Loucy (cell line): Measurements from ENCODE around the gene RAD23B.

Experiments used
- H2AFZ ChIP-seq: fragments of 200-600 bp; sonication (generic); 2 replicates; pipeline ENCODE4 v1.6.0; 2016; ENCODE audit warnings: antibody characterized with exemption, mild to moderate bottlenecking, low read length, moderate library complexity
- H3F3A ChIP-seq: fragments of 200-600 bp; 2 replicates; pipeline ENCODE4 v1.6.0; 2016; ENCODE audit warnings: antibody characterized with exemption, low read depth, mild to moderate bottlenecking
- H3K27me3 ChIP-seq: fragments of 200-600 bp; sonication (generic); 2 replicates; pipeline ENCODE4 v1.6.1; 2014; ENCODE audit warnings: low read length, mild to moderate bottlenecking; ENCODE audit not compliant: insufficient read depth, poor library complexity, severe bottlenecking
- H3K36me3 ChIP-seq: fragments of 200-600 bp; sonication (generic); 2 replicates; pipeline ENCODE4 v1.6.1; 2016; ENCODE audit warnings: low read length; ENCODE audit not compliant: insufficient read depth
- H3K4me1 ChIP-seq: fragments of 200-600 bp; sonication (generic); 2 replicates; pipeline ENCODE4 v1.5.1; 2014; ENCODE audit warnings: low read length, mild to moderate bottlenecking; ENCODE audit not compliant: insufficient read depth, poor library complexity, severe bottlenecking
- H3K4me2 ChIP-seq: fragments of 200-600 bp; sonication (generic); 2 replicates; pipeline ENCODE4 v1.6.0; 2014; ENCODE audit warnings: antibody characterized with exemption, low read length, low read depth, mild to moderate bottlenecking; ENCODE audit not compliant: poor library complexity, severe bottlenecking
- H3K4me3 ChIP-seq: fragments of 200-600 bp; sonication (generic); 2 replicates; pipeline ENCODE4 v1.5.1; 2014; ENCODE audit warnings: low read length, mild to moderate bottlenecking, mixed read lengths; ENCODE audit not compliant: poor library complexity, severe bottlenecking
- H3K79me2 ChIP-seq: fragments of 200-600 bp; sonication (generic); 2 replicates; pipeline ENCODE4 v1.6.1; 2014; ENCODE audit warnings: low read length; ENCODE audit not compliant: insufficient read depth
- H3K9ac ChIP-seq: fragments of 200-600 bp; sonication (generic); 2 replicates; pipeline ENCODE4 v1.6.0; 2014; ENCODE audit warnings: mild to moderate bottlenecking, low read depth, low read length, moderate library complexity; ENCODE audit not compliant: poor library complexity, severe bottlenecking
- H3K9me2 ChIP-seq: fragments of 200-600 bp; sonication (generic); replicated peaks from 2 replicates; pipeline ENCODE4 v1.6.1; 2016; ENCODE audit warnings: low read depth, low read length, mixed read lengths
- H3K9me3 ChIP-seq: fragments of 200-600 bp; sonication (generic); 2 replicates; pipeline ENCODE4 v1.6.1; 2014; ENCODE audit warnings: mild to moderate bottlenecking, antibody characterized with exemption, low read length, low read depth; ENCODE audit not compliant: insufficient read depth
- H4K20me1 ChIP-seq: fragments of 200-600 bp; sonication (generic); 2 replicates; pipeline ENCODE4 v1.6.0; 2014; ENCODE audit warnings: antibody characterized with exemption, low read length, mild to moderate bottlenecking; ENCODE audit not compliant: insufficient read depth, poor library complexity, severe bottlenecking
- EZH2phosphoT487 ChIP-seq: fragments of 200-600 bp; IDR thresholded peaks from 2 replicates; pipeline ENCODE4 v1.6.1; 2018; ENCODE audit warnings: antibody characterized with exemption, mild to moderate bottlenecking, moderate library complexity, borderline replicate concordance
- TF ChIP-seq, protein P1 (sequence below): fragments of 200-600 bp; sonication (generic); conservative IDR thresholded peaks from 2 replicates; pipeline ENCODE4 v1.5.1; 2014; ENCODE audit warnings: mild to moderate bottlenecking, antibody characterized with exemption, low read length

Gene RAD23B

DNA sequence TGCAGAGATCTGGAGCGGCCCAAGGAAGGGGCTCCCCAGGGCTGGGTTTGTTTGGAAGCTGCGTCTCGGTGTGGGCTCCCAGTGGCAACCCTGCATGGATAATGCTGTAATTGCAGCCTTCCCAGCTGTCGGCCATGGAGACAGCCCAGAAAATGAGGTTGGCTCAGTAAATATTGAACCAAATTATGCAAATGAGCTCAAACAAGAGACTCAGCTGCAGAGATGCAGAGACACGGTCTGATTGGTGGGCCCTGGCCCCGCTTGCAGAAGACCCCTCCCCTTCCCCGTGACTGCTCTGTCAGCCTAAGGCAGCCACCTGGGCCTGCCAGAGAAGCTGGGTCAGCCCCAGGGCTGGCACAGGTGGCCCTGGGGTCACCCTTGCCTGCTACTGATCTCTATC lies 75.9 kb downstream of the RAD23B start:
- no peaks in the 10 kb centered on the region for H3K4me1 ChIP-seq
- H3K27me3 ChIP-seq: no peaks in the 10 kb centered on the region
- H3F3A ChIP-seq: no peaks in the 10 kb centered on the region
- no peak overlapping the region for H2AFZ ChIP-seq
- no peaks in the 10 kb centered on the region for H3K9me2 ChIP-seq
- no peaks in the 10 kb centered on the region for H3K9me3 ChIP-seq
- no peaks in the 10 kb centered on the region for H4K20me1 ChIP-seq
- H3K9ac ChIP-seq: no peak overlapping the region
- H3K4me3 ChIP-seq: no peak overlapping the region
- no peaks in the 10 kb centered on the region for H3K79me2 ChIP-seq
- H3K36me3 ChIP-seq: no peaks in the 10 kb centered on the region
- no peak overlapping the region for H3K4me2 ChIP-seq
- no peak for TF ChIP-seq EZH2phosphoT487
- TF ChIP-seq, protein P1, sequence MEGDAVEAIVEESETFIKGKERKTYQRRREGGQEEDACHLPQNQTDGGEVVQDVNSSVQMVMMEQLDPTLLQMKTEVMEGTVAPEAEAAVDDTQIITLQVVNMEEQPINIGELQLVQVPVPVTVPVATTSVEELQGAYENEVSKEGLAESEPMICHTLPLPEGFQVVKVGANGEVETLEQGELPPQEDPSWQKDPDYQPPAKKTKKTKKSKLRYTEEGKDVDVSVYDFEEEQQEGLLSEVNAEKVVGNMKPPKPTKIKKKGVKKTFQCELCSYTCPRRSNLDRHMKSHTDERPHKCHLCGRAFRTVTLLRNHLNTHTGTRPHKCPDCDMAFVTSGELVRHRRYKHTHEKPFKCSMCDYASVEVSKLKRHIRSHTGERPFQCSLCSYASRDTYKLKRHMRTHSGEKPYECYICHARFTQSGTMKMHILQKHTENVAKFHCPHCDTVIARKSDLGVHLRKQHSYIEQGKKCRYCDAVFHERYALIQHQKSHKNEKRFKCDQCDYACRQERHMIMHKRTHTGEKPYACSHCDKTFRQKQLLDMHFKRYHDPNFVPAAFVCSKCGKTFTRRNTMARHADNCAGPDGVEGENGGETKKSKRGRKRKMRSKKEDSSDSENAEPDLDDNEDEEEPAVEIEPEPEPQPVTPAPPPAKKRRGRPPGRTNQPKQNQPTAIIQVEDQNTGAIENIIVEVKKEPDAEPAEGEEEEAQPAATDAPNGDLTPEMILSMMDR: no peak

DNA sequence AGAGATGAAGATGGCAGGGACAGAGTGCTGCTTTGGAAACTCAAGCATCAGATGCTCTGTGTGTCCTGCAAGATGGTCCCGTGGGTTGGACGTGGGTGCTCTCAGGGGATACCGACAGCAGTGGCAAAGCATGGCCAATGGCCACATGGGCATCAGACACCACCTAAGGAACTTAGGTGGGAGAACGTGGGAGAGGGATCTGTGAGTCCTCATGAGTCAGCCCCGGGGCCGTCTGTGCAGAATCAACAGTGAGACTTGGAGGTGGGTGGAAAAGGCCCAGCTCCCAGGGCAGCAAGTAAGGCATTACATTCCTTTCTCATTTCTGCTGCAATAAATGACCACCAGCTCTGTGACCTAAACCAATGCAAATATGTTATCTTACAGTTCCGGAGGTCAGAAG lies 77.0 kb downstream of the RAD23B start:
- Histone ChIP-seq H3K4me1 (no peaks in the 10 kb centered on the region), H3K4me3 (no peak overlapping the region), H3K9me2 (no peaks in the 10 kb centered on the region), H3K27me3 (no peaks in the 10 kb centered on the region), H3F3A (no peaks in the 10 kb centered on the region), H3K36me3 (no peaks in the 10 kb centered on the region), H2AFZ (no peak overlapping the region), H3K79me2 (no peaks in the 10 kb centered on the region), H3K9ac (no peak overlapping the region), H4K20me1 (no peaks in the 10 kb centered on the region), H3K4me2 (no peak overlapping the region), H3K9me3 (no peaks in the 10 kb centered on the region)
- TF ChIP-seq, protein P1: no peak
- no peak for TF ChIP-seq EZH2phosphoT487

DNA sequence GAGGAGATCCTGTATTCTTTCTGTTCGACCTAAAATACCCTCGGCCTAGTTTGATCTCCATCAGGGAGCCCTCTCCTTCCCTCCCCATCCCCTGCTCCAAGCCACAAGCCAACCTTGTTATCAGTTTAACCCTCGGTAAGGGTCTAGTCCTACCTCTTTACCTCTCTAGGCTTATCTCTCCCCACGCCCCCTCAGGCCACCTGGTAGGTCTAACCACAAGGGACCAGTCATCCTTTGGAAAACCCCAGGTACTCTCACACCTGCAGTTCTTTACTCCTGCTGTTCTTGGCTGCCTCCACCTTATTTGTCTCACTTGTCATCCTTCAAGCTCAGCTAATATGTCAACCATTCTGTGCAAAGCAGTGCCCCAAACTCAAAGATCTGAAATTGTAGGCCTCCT lies 78.7 kb downstream of the RAD23B start:
- no peaks in the 10 kb centered on the region for H3K9me2 ChIP-seq
- H4K20me1 ChIP-seq: no peaks in the 10 kb centered on the region
- H3K79me2 ChIP-seq: no peaks in the 10 kb centered on the region
- no peak overlapping the region for H2AFZ ChIP-seq
- no peaks in the 10 kb centered on the region for H3F3A ChIP-seq
- H3K4me2 ChIP-seq: no peak overlapping the region
- H3K4me1 ChIP-seq: no peaks in the 10 kb centered on the region
- no peak overlapping the region for H3K4me3 ChIP-seq
- H3K9me3 ChIP-seq: no peaks in the 10 kb centered on the region
- TF ChIP-seq EZH2phosphoT487: no peak
- TF ChIP-seq, protein P1: no peak
- H3K9ac ChIP-seq: no peak overlapping the region
- no peaks in the 10 kb centered on the region for H3K27me3 ChIP-seq
- no peaks in the 10 kb centered on the region for H3K36me3 ChIP-seq
